K562 (cell line): ENCODE measurements around the gene BPIFB6. TPM values are rescaled to one million over a fixed set of nuclear protein-coding genes. Genes with fewer than 3 reads are reported as not detected.
A peak's percentile ranks its signal among the peaks of the same experiment; 100 is the strongest.

ENCODE experiments used
- ATAC-seq: fragments of 200-7000 bp; cut with Tn5 transposase; 3 replicates; pipeline ENCODE4 v1.9.1; 2020; ENCODE audit warnings: moderate library complexity
- BruUV-seq: library from RNA; stranded (reverse); fragments of 400-500 nt; replicated peaks from 2 replicates; lab custom pipeline; 2021; lab: Mats Ljungman, UMichigan
- CTCF ChIA-PET: fragments of 300-600 bp; formaldehyde crosslinking; extraction: SDS; loops from one replicate; lab custom pipeline; 2021; ENCODE audit warnings: low intra/inter-chr PET ratio; lab: Yijun Ruan, JAX
- POLR2A ChIA-PET: fragments of 300-600, 350-650 bp; sonication (Branson Sonifier 250); formaldehyde crosslinking; extraction: SDS; loops from one replicate; lab custom pipeline; 2021; ENCODE audit warnings: antibody characterized with exemption, inconsistent platforms; lab: Yijun Ruan, JAX
- DNase-seq, 4 experiments: peaks; one replicate each; pipeline versions ENCODE4 v3.0.0 to v3.0.0-alpha.2; 2011 to 2018; ENCODE audit warnings: low spot score in 3 of 4, mixed read lengths in 3 of 4; ENCODE audit errors: extremely low read depth in 1 of 4
- FAIRE-seq: peaks from 2 replicates; lab custom pipeline; 2011; peaks lifted over from hg19 to GRCh38; lab: Jason Lieb, UNC
- H2AFZ ChIP-seq: 2 replicates; pipeline ENCODE4 v1.6.0; 2011; ENCODE audit warnings: low read depth, low read length, control low read depth, inconsistent platforms
- H3K27ac ChIP-seq: fragments of 200-600 bp; 3 replicates; pipeline ENCODE4 v1.8.0; 2011; ENCODE audit warnings: low read depth, mild to moderate bottlenecking, control low read depth, inconsistent platforms, low read length, moderate library complexity, mixed read lengths; ENCODE audit errors: extremely low read depth
- H3K27me3 ChIP-seq, 2 experiments: fragments of 300-600 bp in 1 of 2; 2 replicates in 1 of 2; 3 replicates in 1 of 2; pipeline versions ENCODE4 v1.6.0 to v1.8.0; 2011; ENCODE audit warnings: inconsistent platforms in 2 of 2, low read length in 2 of 2, mild to moderate bottlenecking in 1 of 2, mixed read lengths in 1 of 2, moderate library complexity in 1 of 2; ENCODE audit not compliant: control insufficient read depth in 2 of 2, insufficient read depth in 2 of 2
- H3K36me3 ChIP-seq: fragments of 300-600 bp; 3 replicates; pipeline ENCODE4 v1.8.0; 2011; ENCODE audit warnings: mild to moderate bottlenecking, low read length, inconsistent platforms; ENCODE audit not compliant: control insufficient read depth, insufficient read depth
- H3K4me1 ChIP-seq, 2 experiments: fragments of 200-600 bp in 1 of 2; replicated peaks in 1 of 2; 2 replicates in 1 of 2; 3 replicates in 1 of 2; pipeline versions ENCODE4 v1.5.1 to v1.8.0; 2011; ENCODE audit warnings: inconsistent platforms in 2 of 2, low read length in 2 of 2, mild to moderate bottlenecking in 1 of 2, mixed read lengths in 1 of 2, moderate library complexity in 1 of 2; ENCODE audit not compliant: control insufficient read depth in 2 of 2, insufficient read depth in 2 of 2
- H3K4me2 ChIP-seq: 2 replicates; pipeline ENCODE4 v1.6.1; 2011; ENCODE audit warnings: low read length, control low read depth, inconsistent platforms, mixed read lengths; ENCODE audit not compliant: insufficient read depth
- H3K4me3 ChIP-seq: fragments of 200-600 bp; sonication (generic), shearing (Covaris generic); 2 replicates; pipeline ENCODE4 v1.5.1; 2016; ENCODE audit warnings: control low read depth, inconsistent platforms
- H3K79me2 ChIP-seq: fragments of 200-600 bp; 3 replicates; pipeline ENCODE4 v1.8.0; 2011; ENCODE audit warnings: low read length, inconsistent platforms; ENCODE audit not compliant: control insufficient read depth, insufficient read depth
- H3K9ac ChIP-seq, 2 experiments: 2 replicates each; pipeline versions ENCODE4 v1.6.0 to v1.6.1; 2011; ENCODE audit warnings: low read depth in 2 of 2, low read length in 2 of 2, control low read depth in 1 of 2, inconsistent platforms in 1 of 2, mild to moderate bottlenecking in 1 of 2, mixed read lengths in 1 of 2; ENCODE audit not compliant: insufficient read depth in 1 of 2
- H3K9me1 ChIP-seq: one replicate; pipeline ENCODE4 v1.6.0; 2011; ENCODE audit warnings: inconsistent platforms, mild to moderate bottlenecking, low read length, moderate library complexity; ENCODE audit not compliant: control insufficient read depth, insufficient read depth
- H3K9me3 ChIP-seq: replicated peaks from 2 replicates; pipeline ENCODE4 v1.5.1; 2011; ENCODE audit warnings: low read depth, low read length, inconsistent platforms; ENCODE audit not compliant: control insufficient read depth, insufficient read depth
- H4K20me1 ChIP-seq: replicated peaks from 2 replicates; pipeline ENCODE4 v1.6.1; 2011; ENCODE audit warnings: low read length, inconsistent platforms, mixed read lengths; ENCODE audit not compliant: control insufficient read depth, insufficient read depth
- MIER1 ChIP-seq: fragments of 450-650 bp; IDR thresholded peaks from 2 replicates; pipeline ENCODE4 v1.6.1; 2016; ENCODE audit warnings: antibody characterized with exemption, mild to moderate bottlenecking, low read depth
- NCOR1 ChIP-seq: fragments of 450-650 bp; IDR thresholded peaks from 2 replicates; pipeline ENCODE4 v1.6.1; 2016; ENCODE audit warnings: mild to moderate bottlenecking, moderate library complexity
- RBM14 ChIP-seq: fragments of 200-400 bp; formaldehyde crosslinking; IDR thresholded peaks from 2 replicates; pipeline ENCODE4 v1.6.1; 2018; ENCODE audit warnings: low read depth, mild to moderate bottlenecking, low read length, moderate library complexity, borderline replicate concordance; ENCODE audit not compliant: insufficient read depth
- ZBTB17 ChIP-seq: fragments of 450-650 bp; formaldehyde crosslinking; IDR thresholded peaks from 2 replicates; pipeline ENCODE4 v1.4.0; 2020; ENCODE audit warnings: mild to moderate bottlenecking
- ZNF23 ChIP-seq: fragments of 250-450 bp; sonication (Bioruptor Pico); IDR thresholded peaks from 2 replicates; pipeline ENCODE4 v1.4.0; 2020; ENCODE audit warnings: mild to moderate bottlenecking
- ZNF644 ChIP-seq: fragments of 200-800 bp; sonication (Bioruptor generic); IDR thresholded peaks from 2 replicates; pipeline ENCODE4 v1.6.1; 2016; ENCODE audit warnings: low read depth, missing genetic modification characterization, missing compliant biosample characterization
- WGBS: fragments of 100-300 bp; shearing (Covaris generic); methylation state at CpG from one replicate; pipeline ENCODE4 v1.1.6; 2016; ENCODE audit warnings: low coverage, mixed read lengths; ENCODE audit not compliant: insufficient coverage; ENCODE audit errors: missing lambda C conversion rate; 5-methylcytosine and 5-hydroxymethylcytosine counted together
- in situ Hi-C: fragments of 300-500 bp; cut with MboI; formaldehyde crosslinking; loops from 4 replicates; pipeline ENCODE4 v1.15.0; 2018; ENCODE audit warnings: inconsistent platforms, mixed read lengths
- intact Hi-C: fragments of 100-400 bp; cut with micrococcal nuclease; formaldehyde crosslinking; loops from 2 replicates; pipeline ENCODE4 v1.14.2; 2022
- polyA plus RNA-seq, 8 experiments: library from polyadenylated mRNA; depleted of rRNA in 4 of 8; stranded (reverse) in 5 of 8; unstranded in 3 of 8; fragments of >200 nt; fragmentation: Nextera tagmentation in 2 of 8; fragmentation: Illumina TruSeq in 1 of 8; extraction: Ambion mirVana in 2 of 8; extraction: Trizol in 1 of 8; gene quantifications; 2 replicates each; pipeline versions ENCODE4 v1.2.1 to v1.2.3, GENCODE V29; 2011 to 2014; ENCODE audit warnings: inconsistent platforms in 1 of 8, missing spikeins in 1 of 8
- total RNA-seq, 7 experiments: library from RNA; depleted of rRNA in 6 of 7; stranded (reverse); fragments of >200 nt in 6 of 7; fragmentation: Illumina TruSeq in 2 of 7; extraction: Trizol in 2 of 7; gene quantifications; 2 replicates each; pipeline versions ENCODE4 v1.2.1 to v1.2.3, GENCODE V29; 2011 to 2021; ENCODE audit warnings: low replicate concordance in 1 of 7
- TF ChIP-seq, protein P1 (sequence below), 2 experiments: fragments of 150-350 bp in 1 of 2; IDR thresholded peaks; 2 replicates each; pipeline ENCODE4 v1.6.1; 2012 to 2016; ENCODE audit warnings: low read depth in 2 of 2, low read length in 2 of 2, mild to moderate bottlenecking in 1 of 2, moderate library complexity in 1 of 2
- TF ChIP-seq, protein P2 (sequence below): fragments of 250-450 bp; sonication (Bioruptor Pico); IDR thresholded peaks from 2 replicates; pipeline ENCODE4 v1.5.0; 2020; ENCODE audit warnings: mild to moderate bottlenecking, borderline replicate concordance
- TF ChIP-seq, protein P3 (sequence below), 2 experiments: fragments of 450-650 bp; IDR thresholded peaks; 2 replicates each; pipeline ENCODE4 v1.6.1; 2016

BPIFB6 gene
- total and polyA plus RNA-seq, 9 of the 15 experiments (the other 6 are each of a cell fraction or from before 2014, with no cell fraction given) = not detected

DNA sequence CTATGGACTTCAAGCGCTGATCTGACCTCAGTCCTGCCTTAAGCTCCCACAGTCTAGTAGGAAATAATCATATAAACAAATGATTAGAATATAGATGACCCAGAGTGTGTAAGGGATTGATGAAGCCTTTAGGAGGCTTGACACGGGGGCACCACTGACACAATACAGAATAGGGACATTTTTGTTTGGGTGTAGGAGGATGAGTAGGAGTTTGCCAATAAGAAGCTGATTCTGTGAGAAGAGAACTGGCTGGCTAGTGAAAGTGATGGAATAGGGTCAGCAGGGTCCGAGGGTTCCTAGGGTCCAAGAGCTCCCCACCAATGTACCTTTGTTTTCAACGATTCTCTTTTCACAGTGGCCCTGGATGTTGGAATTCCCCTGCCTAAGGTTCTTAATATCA is 40.9 kb downstream of the BPIFB6 start (continued):
- TF ChIP-seq, protein P1, sequence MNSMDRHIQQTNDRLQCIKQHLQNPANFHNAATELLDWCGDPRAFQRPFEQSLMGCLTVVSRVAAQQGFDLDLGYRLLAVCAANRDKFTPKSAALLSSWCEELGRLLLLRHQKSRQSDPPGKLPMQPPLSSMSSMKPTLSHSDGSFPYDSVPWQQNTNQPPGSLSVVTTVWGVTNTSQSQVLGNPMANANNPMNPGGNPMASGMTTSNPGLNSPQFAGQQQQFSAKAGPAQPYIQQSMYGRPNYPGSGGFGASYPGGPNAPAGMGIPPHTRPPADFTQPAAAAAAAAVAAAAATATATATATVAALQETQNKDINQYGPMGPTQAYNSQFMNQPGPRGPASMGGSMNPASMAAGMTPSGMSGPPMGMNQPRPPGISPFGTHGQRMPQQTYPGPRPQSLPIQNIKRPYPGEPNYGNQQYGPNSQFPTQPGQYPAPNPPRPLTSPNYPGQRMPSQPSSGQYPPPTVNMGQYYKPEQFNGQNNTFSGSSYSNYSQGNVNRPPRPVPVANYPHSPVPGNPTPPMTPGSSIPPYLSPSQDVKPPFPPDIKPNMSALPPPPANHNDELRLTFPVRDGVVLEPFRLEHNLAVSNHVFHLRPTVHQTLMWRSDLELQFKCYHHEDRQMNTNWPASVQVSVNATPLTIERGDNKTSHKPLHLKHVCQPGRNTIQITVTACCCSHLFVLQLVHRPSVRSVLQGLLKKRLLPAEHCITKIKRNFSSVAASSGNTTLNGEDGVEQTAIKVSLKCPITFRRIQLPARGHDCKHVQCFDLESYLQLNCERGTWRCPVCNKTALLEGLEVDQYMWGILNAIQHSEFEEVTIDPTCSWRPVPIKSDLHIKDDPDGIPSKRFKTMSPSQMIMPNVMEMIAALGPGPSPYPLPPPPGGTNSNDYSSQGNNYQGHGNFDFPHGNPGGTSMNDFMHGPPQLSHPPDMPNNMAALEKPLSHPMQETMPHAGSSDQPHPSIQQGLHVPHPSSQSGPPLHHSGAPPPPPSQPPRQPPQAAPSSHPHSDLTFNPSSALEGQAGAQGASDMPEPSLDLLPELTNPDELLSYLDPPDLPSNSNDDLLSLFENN (IDR thresholded peaks at IDR 0.05; ENCODE audit: low read depth in 2 of 2, low read length in 2 of 2) = no peak
- TF ChIP-seq ZNF644 (tag) = no peak

DNA sequence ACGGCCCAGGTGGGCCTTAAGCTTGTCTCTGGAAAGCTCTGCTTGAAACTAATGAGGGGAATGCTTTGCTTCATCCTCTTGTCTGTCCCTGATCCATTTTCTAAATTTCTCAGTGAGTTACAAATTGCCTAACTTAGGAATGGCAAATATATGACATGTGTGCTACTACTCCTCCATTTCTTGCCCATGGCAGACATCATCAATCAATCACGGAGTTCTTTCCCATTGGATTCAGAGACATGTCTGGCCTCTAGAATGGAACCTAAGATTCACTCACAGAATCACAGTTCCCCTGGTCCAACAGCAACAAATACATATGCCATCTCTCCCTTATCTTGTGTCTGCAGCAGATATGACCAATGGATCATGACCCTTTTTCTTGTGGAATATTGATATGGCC is 41.4 kb downstream of the BPIFB6 start:
- peaks cover 18 to 41% of the 10 kb centered on the region in 2 experiments; a peak in 4 of 5 replicates for H3K27me3 ChIP-seq
- no peaks in the 10 kb centered on the region for H3K9me1 ChIP-seq
- H3K79me2 ChIP-seq = no peaks in the 10 kb centered on the region
- no peak overlapping the region for H3K9ac ChIP-seq
- POLR2A ChIA-PET = interaction anchor here (0.6 to 1.1 kb wide), 2 partner anchors 10 to 39 kb away, joined by 3 read pairs; no protein-coding TSS in a partner anchor
- FAIRE-seq (no peak), DNase-seq (no peak), ATAC-seq (no peak)
- 0% methylated on average over 2 of the region's 2 CpGs for WGBS
- no peak overlapping the region for H3K4me2 ChIP-seq
- BruUV-seq = no TSS peak
- H2AFZ ChIP-seq = no peak overlapping the region
- H3K9me3 ChIP-seq = no peaks in the 10 kb centered on the region
- H3K4me1 ChIP-seq = no peaks in the 10 kb centered on the region
- in situ Hi-C loops = no loop called here
- TF ChIP-seq ZNF23 (CRISPR knock-in tag) = peak; percentile 90
- TF ChIP-seq, protein P2, sequence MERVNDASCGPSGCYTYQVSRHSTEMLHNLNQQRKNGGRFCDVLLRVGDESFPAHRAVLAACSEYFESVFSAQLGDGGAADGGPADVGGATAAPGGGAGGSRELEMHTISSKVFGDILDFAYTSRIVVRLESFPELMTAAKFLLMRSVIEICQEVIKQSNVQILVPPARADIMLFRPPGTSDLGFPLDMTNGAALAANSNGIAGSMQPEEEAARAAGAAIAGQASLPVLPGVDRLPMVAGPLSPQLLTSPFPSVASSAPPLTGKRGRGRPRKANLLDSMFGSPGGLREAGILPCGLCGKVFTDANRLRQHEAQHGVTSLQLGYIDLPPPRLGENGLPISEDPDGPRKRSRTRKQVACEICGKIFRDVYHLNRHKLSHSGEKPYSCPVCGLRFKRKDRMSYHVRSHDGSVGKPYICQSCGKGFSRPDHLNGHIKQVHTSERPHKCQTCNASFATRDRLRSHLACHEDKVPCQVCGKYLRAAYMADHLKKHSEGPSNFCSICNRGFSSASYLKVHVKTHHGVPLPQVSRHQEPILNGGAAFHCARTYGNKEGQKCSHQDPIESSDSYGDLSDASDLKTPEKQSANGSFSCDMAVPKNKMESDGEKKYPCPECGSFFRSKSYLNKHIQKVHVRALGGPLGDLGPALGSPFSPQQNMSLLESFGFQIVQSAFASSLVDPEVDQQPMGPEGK (CRISPR knock-in tag) = no peak
- TF ChIP-seq MIER1 = no peak
- no peak for TF ChIP-seq NCOR1
- TF ChIP-seq RBM14 = no peak
- TF ChIP-seq ZBTB17 (CRISPR knock-in tag) = peak; percentile 93
- TF ChIP-seq, protein P3, sequence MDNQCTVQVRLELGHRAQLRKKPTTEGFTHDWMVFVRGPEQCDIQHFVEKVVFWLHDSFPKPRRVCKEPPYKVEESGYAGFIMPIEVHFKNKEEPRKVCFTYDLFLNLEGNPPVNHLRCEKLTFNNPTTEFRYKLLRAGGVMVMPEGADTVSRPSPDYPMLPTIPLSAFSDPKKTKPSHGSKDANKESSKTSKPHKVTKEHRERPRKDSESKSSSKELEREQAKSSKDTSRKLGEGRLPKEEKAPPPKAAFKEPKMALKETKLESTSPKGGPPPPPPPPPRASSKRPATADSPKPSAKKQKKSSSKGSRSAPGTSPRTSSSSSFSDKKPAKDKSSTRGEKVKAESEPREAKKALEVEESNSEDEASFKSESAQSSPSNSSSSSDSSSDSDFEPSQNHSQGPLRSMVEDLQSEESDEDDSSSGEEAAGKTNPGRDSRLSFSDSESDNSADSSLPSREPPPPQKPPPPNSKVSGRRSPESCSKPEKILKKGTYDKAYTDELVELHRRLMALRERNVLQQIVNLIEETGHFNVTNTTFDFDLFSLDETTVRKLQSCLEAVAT (IDR thresholded peaks at IDR 0.05) = peak in 1 of 2 experiments; percentile 63; a peak in 1 of 4 replicates
- TF ChIP-seq, all 486 proteins: peak for 3
- H3K4me3 ChIP-seq = no peak overlapping the region
- no peaks in the 10 kb centered on the region for H3K36me3 ChIP-seq
- CTCF ChIA-PET = interaction anchor here (0.5 kb wide), 1 partner anchor 10 kb away, joined by 4 read pairs; no protein-coding TSS in a partner anchor
- H4K20me1 ChIP-seq = no peaks in the 10 kb centered on the region
- intact Hi-C loops = no loop called here
- H3K27ac ChIP-seq = no peak overlapping the region
